GM21360 (cell line): ENCODE data around the gene C4orf50.

Experiments used
- ATAC-seq: cut with Tn5 transposase; IDR thresholded peaks from one replicate; pipeline ENCODE4 v1.9.1; 2021; ENCODE audit warnings: mild to moderate bottlenecking, moderate library complexity; ENCODE audit not compliant: unreplicated experiment

The C4orf50 gene

GRCh38 chr4:6018331-6018730, at the start of gene C4orf50:
C4orf50 (minus strand) TSS chr4:6018431.
- ATAC-seq, result no peak

GRCh38 chr4:6065934-6066590, 47.8 kb upstream of the C4orf50 start:
- no peak for ATAC-seq

DNA sequence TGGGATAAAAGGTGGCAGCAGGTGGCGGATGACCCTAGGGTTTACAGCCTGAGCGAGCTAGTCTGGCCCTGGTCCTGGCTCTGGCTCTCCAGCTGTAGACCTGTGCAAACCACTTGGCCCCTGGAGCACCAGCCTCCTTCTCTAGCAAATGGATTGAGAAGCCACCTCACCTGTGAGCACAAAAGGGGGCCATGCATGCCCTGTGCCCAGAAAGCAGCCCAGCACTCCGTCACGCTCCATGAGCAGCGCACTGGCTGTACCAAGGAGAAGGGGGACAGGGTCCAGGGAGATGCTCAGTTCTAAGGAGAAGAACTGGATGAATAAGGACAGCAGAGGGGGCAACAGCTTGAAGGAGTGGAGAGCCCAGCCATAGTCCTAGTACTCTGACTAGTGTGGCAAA, 46.9 kb upstream of the C4orf50 start:
- no peak for ATAC-seq

- ATAC-seq, result no peak
Observed at GRCh38 chr4:6064383-6064782, 46.2 kb upstream of the C4orf50 start.

DNA sequence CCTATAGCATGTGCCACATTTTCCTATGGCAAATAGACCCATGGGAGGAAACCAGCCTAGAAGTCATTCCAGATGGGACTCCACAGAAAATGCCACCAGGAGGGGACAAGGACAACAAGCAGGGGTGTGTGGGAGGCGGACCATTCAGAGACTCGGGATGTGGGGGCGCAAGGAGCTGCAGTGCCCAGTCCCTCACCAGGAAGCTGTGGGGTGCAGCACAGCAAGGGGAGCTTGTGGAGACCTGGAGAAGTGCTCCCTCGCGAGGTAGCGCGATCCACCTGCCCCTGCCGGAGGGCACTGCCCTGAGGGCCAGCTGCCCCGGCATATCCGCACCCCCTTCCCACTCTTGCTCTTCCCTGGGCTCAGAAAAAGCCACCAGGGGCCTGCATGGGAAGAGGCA, 45.5 kb upstream of the C4orf50 start:
- ATAC-seq, result no peak

DNA sequence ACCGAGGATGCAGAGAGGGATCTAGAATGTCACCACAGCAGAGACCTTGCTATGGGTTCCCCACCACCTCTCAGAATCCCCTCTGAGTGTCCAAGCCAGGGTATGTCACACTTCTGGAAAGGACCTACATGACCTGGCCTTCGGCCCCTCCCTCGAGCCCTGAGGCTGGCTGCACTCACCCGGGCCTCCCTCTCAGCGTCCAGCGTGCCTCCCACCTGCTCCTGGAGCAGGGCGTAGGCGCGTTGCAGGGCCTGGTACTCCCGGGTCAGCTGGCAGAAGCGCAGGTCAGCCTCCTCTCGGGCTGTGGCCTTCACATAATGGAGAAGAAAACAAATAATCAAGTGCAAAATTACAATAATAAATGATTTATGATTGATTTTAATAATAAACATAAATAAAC, 43.9 kb upstream of the C4orf50 start:
- no peak for ATAC-seq

GRCh38 chr4:6059375-6059805, 41.2 kb upstream of the C4orf50 start:
- ATAC-seq, result no peak

- no peak for ATAC-seq
Observed at GRCh38 chr4:6058531-6059374, 40.5 kb upstream of the C4orf50 start.

- ATAC-seq, result no peak
Observed at GRCh38 chr4:6056976-6057766, 38.9 kb upstream of the C4orf50 start.

GRCh38 chr4:6055436-6055835, 37.2 kb upstream of the C4orf50 start:
- ATAC-seq, result no peak

GRCh38 chr4:6055030-6055429, 36.8 kb upstream of the C4orf50 start:
- no peak for ATAC-seq

GRCh38 chr4:6054162-6054922, 36.1 kb upstream of the C4orf50 start:
- no peak for ATAC-seq

DNA sequence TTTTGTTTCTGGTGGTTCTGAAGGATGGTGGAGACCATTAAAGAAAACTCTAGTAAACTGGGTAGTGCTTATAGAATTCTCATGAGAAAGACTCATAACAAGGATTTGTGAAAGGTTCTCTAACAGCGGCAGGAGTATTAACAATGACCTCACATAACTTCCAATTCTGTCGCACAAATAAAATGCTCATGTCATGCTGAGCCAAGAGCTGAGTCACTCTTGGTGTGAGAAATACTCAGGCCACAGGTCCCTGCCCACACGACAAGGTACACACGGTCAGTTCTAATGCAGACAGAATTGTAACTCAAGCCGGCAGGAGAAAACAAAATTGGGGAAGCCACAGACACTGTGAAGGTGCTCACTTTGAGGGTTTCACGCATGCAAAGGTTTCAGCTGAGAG, 34.4 kb upstream of the C4orf50 start:
- no peak for ATAC-seq

DNA sequence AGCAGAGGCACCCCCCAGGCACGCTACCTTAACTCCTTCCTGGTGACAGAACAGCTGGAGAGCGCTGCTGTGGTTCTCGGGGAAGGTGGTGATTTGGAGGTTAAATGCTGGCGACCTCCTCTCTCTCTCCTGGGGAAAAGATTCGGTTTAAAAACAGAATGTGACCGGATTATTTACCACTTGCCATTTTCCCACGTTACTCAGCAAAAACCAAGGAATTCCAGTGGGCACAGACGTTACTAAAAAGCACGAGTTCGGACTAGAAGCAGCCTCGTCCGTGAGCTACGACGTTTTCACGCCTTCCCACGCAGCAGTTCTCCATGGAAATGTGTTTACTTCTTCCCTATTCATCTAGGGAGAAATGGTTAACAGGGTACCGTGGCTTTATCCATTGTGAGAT, 32.3 kb upstream of the C4orf50 start:
- ATAC-seq, result no peak

DNA sequence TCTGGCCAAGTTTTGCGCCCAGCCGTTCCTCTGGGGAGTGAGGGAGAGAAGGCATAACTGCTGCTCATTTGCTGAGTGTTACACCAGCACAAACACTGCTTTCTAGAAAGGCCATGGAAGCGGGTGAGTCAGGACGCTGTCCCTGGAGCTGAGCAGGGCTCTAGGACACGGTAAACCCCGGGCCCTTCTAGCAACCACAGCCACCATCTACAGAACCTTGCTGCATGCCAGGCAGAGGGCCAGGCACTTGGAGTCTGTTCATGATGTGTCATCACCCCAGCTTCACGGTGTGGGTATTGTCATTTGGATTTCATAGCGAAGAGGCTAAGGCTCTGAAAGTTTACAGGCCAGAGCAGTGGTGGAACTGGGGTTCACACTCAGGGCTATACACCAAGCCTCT, 31.8 kb upstream of the C4orf50 start:
- no peak for ATAC-seq

DNA sequence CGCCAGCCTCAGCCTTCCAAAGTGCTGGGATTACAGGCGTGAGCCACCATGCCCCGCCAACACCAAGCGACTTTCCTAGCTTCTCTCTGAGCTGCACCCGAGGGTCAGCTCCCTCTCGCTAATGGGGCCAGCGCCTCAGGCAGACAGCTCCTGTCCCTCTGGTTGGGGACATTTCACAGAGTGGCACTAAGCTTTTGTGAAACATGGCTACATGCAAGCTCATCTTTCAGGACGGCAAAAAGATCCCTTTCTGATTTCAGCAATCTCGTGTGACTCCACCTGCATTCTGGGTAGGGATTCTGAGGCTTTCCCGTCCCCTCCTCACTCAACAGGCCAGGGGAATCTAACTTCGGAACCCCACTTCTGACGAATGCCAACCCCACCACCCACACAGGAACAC, 31.0 kb upstream of the C4orf50 start:
- ATAC-seq, result no peak

- no peak for ATAC-seq
Observed at GRCh38 chr4:6048537-6048936, 30.3 kb upstream of the C4orf50 start.

DNA sequence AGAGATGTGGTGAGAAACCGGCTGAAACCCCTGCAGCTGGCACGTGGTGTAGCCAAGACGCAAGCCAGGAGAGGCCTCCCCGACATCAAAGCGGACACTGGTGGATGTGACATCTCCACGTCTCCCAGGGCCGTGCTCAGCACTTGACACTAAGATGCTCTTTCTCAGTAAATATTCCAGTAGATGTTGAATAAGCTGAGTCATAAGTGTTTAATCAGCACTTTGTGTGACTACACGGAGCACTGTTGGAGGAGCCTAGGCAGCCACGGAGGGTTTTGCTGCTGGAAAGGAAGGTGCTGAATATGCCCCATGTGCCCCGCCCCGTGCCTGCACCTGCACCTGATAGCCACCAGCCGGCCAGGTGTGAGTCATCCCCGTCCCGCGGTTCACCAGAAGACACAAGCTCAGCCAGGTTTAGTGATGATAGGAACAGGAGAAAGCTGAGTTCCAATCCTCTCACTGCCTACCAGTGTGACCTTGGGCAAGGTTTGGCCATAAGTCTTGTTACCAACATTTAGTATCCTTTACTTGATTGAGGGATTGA, 29.0 kb upstream of the C4orf50 start:
- ATAC-seq, result no peak

DNA sequence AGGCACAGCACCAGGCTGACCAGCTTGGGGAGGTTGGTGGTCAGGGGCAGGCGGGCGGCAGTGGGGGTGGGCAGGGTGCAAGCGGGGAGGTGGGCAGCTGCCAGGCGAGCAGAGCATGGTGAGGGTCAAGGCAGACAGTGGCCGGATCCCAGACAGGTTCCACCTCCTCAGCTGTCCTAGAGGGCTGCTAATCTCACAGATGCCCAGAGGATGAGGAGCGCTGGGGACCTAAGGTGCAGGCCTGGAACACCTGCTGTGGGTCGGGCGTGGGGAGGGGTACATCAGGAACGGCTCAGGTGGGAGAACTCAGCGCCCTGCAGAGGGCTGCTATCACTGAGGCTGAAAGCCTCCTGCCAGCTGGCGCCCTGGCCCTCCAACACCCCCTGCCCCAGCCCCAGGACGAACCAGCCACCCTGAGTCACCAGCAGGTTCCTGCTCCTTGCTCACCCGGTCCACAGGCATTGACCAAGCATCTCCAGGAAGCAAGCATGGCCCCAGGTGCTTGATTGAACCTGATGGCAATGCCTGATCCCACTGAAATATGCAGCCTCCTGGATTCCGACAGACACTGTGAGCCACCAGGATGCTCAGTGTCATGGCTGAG, 28.4 kb upstream of the C4orf50 start:
- no peak for ATAC-seq

- no peak for ATAC-seq
Observed at GRCh38 chr4:6044805-6045204, 26.6 kb upstream of the C4orf50 start.
